ENCODE measurements around the gene DIS3L2.

DNA sequence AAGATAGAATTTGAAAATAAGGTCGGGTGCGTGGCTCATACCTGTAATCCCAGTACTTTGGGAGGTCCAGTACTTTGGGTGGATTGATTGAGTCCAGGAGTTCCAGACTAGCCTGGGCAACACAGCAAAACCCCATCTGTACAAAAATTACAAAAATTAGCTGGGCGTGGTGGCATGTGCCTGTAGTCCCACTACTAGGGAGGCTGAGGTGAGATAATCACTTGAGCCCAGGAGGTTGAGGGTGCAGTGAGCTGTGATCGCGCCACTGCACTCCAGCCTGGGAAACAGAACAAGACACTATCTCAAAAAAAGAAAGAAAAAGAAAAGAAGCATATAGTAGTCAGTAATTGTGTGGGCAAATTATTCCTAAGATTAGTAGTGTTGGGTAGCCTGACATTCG is 222.8 kb downstream of the DIS3L2 start:
- TF ChIP-seq, protein P1, sequence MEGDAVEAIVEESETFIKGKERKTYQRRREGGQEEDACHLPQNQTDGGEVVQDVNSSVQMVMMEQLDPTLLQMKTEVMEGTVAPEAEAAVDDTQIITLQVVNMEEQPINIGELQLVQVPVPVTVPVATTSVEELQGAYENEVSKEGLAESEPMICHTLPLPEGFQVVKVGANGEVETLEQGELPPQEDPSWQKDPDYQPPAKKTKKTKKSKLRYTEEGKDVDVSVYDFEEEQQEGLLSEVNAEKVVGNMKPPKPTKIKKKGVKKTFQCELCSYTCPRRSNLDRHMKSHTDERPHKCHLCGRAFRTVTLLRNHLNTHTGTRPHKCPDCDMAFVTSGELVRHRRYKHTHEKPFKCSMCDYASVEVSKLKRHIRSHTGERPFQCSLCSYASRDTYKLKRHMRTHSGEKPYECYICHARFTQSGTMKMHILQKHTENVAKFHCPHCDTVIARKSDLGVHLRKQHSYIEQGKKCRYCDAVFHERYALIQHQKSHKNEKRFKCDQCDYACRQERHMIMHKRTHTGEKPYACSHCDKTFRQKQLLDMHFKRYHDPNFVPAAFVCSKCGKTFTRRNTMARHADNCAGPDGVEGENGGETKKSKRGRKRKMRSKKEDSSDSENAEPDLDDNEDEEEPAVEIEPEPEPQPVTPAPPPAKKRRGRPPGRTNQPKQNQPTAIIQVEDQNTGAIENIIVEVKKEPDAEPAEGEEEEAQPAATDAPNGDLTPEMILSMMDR (IDR thresholded peaks at IDR 0.05) = no peak
- TF ChIP-seq, protein P2, sequence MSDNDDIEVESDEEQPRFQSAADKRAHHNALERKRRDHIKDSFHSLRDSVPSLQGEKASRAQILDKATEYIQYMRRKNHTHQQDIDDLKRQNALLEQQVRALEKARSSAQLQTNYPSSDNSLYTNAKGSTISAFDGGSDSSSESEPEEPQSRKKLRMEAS (CRISPR knock-in tag; IDR thresholded peaks at IDR 0.05) = no peak
- TF ChIP-seq, protein P3, sequence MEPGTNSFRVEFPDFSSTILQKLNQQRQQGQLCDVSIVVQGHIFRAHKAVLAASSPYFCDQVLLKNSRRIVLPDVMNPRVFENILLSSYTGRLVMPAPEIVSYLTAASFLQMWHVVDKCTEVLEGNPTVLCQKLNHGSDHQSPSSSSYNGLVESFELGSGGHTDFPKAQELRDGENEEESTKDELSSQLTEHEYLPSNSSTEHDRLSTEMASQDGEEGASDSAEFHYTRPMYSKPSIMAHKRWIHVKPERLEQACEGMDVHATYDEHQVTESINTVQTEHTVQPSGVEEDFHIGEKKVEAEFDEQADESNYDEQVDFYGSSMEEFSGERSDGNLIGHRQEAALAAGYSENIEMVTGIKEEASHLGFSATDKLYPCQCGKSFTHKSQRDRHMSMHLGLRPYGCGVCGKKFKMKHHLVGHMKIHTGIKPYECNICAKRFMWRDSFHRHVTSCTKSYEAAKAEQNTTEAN (CRISPR knock-in tag; IDR thresholded peaks at IDR 0.05) = no peak
- TF ChIP-seq NFE2L1 (CRISPR knock-in tag; IDR thresholded peaks at IDR 0.05) (no peak), NFYB (CRISPR knock-in tag; conservative IDR thresholded peaks at IDR 0.05; ENCODE audit: low read depth) (no peak), FOXJ3 (CRISPR knock-in tag; IDR thresholded peaks at IDR 0.05; ENCODE audit: borderline replicate concordance) (no peak), GABPB1 (CRISPR knock-in tag; IDR thresholded peaks at IDR 0.05) (no peak)
- TF ChIP-seq, protein P4, sequence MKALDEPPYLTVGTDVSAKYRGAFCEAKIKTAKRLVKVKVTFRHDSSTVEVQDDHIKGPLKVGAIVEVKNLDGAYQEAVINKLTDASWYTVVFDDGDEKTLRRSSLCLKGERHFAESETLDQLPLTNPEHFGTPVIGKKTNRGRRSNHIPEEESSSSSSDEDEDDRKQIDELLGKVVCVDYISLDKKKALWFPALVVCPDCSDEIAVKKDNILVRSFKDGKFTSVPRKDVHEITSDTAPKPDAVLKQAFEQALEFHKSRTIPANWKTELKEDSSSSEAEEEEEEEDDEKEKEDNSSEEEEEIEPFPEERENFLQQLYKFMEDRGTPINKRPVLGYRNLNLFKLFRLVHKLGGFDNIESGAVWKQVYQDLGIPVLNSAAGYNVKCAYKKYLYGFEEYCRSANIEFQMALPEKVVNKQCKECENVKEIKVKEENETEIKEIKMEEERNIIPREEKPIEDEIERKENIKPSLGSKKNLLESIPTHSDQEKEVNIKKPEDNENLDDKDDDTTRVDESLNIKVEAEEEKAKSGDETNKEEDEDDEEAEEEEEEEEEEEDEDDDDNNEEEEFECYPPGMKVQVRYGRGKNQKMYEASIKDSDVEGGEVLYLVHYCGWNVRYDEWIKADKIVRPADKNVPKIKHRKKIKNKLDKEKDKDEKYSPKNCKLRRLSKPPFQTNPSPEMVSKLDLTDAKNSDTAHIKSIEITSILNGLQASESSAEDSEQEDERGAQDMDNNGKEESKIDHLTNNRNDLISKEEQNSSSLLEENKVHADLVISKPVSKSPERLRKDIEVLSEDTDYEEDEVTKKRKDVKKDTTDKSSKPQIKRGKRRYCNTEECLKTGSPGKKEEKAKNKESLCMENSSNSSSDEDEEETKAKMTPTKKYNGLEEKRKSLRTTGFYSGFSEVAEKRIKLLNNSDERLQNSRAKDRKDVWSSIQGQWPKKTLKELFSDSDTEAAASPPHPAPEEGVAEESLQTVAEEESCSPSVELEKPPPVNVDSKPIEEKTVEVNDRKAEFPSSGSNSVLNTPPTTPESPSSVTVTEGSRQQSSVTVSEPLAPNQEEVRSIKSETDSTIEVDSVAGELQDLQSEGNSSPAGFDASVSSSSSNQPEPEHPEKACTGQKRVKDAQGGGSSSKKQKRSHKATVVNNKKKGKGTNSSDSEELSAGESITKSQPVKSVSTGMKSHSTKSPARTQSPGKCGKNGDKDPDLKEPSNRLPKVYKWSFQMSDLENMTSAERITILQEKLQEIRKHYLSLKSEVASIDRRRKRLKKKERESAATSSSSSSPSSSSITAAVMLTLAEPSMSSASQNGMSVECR (CRISPR knock-in tag; IDR thresholded peaks at IDR 0.05; ENCODE audit: borderline replicate concordance) = no peak
- TF ChIP-seq, protein P5, sequence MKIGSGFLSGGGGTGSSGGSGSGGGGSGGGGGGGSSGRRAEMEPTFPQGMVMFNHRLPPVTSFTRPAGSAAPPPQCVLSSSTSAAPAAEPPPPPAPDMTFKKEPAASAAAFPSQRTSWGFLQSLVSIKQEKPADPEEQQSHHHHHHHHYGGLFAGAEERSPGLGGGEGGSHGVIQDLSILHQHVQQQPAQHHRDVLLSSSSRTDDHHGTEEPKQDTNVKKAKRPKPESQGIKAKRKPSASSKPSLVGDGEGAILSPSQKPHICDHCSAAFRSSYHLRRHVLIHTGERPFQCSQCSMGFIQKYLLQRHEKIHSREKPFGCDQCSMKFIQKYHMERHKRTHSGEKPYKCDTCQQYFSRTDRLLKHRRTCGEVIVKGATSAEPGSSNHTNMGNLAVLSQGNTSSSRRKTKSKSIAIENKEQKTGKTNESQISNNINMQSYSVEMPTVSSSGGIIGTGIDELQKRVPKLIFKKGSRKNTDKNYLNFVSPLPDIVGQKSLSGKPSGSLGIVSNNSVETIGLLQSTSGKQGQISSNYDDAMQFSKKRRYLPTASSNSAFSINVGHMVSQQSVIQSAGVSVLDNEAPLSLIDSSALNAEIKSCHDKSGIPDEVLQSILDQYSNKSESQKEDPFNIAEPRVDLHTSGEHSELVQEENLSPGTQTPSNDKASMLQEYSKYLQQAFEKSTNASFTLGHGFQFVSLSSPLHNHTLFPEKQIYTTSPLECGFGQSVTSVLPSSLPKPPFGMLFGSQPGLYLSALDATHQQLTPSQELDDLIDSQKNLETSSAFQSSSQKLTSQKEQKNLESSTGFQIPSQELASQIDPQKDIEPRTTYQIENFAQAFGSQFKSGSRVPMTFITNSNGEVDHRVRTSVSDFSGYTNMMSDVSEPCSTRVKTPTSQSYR (CRISPR knock-in tag; IDR thresholded peaks at IDR 0.05) = no peak

All from WTC11 (cell line).